Measurements from ENCODE around the gene RAPGEFL1.

Gene RAPGEFL1

DNA sequence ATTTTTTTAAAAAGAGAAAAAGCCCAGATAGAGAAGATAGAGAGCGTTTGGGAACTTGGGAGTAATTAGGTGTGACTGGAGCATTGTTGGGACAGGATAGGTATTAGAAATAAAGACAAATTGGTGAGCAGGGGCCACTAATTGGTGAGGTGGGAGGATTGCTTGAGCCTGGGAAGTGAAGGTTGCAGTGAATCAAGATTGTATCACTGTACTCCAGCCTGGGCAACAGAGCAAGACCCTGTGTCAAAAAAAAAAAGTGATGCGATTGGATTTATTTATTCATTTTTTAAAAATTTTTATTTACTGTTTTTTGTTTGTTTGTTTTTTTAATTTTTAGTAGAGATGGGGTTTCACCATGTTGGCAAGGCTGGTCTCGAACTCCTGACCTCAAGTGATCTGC, 31.8 kb upstream of the RAPGEFL1 start:
- TF ChIP-seq, protein P1, sequence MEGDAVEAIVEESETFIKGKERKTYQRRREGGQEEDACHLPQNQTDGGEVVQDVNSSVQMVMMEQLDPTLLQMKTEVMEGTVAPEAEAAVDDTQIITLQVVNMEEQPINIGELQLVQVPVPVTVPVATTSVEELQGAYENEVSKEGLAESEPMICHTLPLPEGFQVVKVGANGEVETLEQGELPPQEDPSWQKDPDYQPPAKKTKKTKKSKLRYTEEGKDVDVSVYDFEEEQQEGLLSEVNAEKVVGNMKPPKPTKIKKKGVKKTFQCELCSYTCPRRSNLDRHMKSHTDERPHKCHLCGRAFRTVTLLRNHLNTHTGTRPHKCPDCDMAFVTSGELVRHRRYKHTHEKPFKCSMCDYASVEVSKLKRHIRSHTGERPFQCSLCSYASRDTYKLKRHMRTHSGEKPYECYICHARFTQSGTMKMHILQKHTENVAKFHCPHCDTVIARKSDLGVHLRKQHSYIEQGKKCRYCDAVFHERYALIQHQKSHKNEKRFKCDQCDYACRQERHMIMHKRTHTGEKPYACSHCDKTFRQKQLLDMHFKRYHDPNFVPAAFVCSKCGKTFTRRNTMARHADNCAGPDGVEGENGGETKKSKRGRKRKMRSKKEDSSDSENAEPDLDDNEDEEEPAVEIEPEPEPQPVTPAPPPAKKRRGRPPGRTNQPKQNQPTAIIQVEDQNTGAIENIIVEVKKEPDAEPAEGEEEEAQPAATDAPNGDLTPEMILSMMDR (IDR thresholded peaks at IDR 0.05; ENCODE audit: low read depth, low read length), result no peak
- DNase-seq (ENCODE audit: low read depth in 2 of 2), result no peak
- H3K4me3 ChIP-seq (replicated peaks in 1 of 2; ENCODE audit: low read depth in 2 of 2, low read length in 2 of 2), result no peak overlapping the region

DNA sequence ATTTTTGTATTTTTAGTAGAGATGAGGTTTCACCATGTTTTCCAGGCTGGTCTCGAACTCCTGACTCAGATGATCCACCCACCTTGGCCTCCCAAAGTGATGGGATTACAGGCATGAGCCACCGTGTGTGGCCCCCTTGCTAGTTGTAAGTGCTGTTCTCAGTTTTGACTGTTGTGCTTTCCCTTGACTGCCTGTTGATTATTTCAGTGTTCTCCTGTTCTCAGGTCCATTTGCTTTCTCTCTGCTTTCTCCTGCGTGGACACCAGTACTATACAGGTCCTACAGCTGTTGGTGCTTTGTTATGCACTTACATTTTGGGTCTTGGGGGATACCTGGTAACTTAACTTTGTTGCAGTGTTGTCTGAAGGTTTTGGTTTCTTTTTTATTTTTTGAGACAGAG, 28.7 kb upstream of the RAPGEFL1 start:
- TF ChIP-seq, protein P1 (IDR thresholded peaks at IDR 0.05; ENCODE audit: low read depth, low read length), result no peak
- no peak overlapping the region for H3K4me3 ChIP-seq (replicated peaks in 1 of 2; ENCODE audit: low read depth in 2 of 2, low read length in 2 of 2)
- DNase-seq (ENCODE audit: low read depth in 2 of 2), result no peak

DNA sequence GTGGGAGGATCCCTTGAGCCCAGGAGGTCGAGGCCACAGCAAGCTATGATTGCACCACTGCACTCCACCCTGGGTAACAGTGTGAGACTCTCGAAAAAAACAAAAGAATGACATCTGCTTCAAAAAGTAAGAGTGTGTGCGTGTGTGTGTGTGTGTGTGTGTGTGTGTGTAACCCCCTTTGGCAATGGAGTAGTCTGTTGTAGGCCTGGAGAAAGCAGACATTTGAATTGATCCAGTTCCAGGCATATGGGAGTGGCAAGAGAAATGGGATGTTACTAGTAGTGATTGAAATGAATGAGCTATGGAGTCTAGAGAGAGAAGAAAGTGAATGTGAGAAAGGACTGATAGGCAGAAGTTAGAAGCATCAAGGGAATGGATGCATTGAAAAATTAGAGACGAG, 27.0 kb upstream of the RAPGEFL1 start:
- DNase-seq (ENCODE audit: low read depth in 2 of 2), result no peak
- no peak overlapping the region for H3K4me3 ChIP-seq (replicated peaks in 1 of 2; ENCODE audit: low read depth in 2 of 2, low read length in 2 of 2)
- TF ChIP-seq, protein P1 (IDR thresholded peaks at IDR 0.05; ENCODE audit: low read depth, low read length), result no peak

GRCh38 chr17:40151414-40151963, 25.8 kb upstream of the RAPGEFL1 start:
- TF ChIP-seq, protein P1 (IDR thresholded peaks at IDR 0.05; ENCODE audit: low read depth, low read length), result no peak
- H3K4me3 ChIP-seq (replicated peaks in 1 of 2; ENCODE audit: low read depth in 2 of 2, low read length in 2 of 2), result no peak overlapping the region
- no peak for DNase-seq (ENCODE audit: low read depth in 2 of 2)

- no peak for DNase-seq (ENCODE audit: low read depth in 2 of 2)
- H3K4me3 ChIP-seq (replicated peaks in 1 of 2; ENCODE audit: low read depth in 2 of 2, low read length in 2 of 2), result no peak overlapping the region
- TF ChIP-seq, protein P1 (IDR thresholded peaks at IDR 0.05; ENCODE audit: low read depth, low read length), result no peak
These were observed 23.6 kb upstream of the RAPGEFL1 start for GRCh38 chr17:40153603-40154236.

DNA sequence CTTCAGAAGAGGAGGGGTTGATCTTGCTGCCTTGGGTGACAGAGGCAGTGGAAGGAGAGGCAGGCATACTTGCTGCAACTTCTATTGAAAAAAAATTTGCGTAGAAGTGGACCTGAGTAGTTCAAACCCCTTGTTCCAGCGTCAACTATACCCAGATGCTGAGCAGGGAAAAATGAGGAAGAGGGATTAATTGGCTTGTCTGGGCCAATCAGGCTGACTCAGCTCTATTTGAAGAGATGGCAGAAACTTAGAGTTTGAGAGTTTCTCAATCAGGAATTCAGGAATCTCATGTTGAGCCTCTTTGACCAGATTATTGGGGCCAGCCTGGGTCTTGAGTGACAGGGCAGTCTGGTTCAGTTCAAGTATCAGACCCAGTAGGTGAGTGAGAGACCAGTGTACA, 19.3 kb upstream of the RAPGEFL1 start:
- TF ChIP-seq, protein P1 (IDR thresholded peaks at IDR 0.05; ENCODE audit: low read depth, low read length), result no peak
- no peak overlapping the region for H3K4me3 ChIP-seq (replicated peaks in 1 of 2; ENCODE audit: low read depth in 2 of 2, low read length in 2 of 2)
- no peak for DNase-seq (ENCODE audit: low read depth in 2 of 2)
